ENCODE measurements around the gene CHST9. TPM values are rescaled to one million over a fixed set of nuclear protein-coding genes. Genes with fewer than 3 reads are reported as not detected.

The CHST9 gene
- total RNA-seq, 4 donors from 2014 or later, result 0.21 to 0.98 (median 0.26) TPM

- TF ChIP-seq POLR2A (IDR thresholded peaks at IDR 0.05) (no peak), EP300 (IDR thresholded peaks at IDR 0.05) (no peak), CTCF (IDR thresholded peaks at IDR 0.05) (no peak)
- Histone ChIP-seq H3K27me3 (no peaks in the 10 kb centered on the region), H3K36me3 (no peaks in the 10 kb centered on the region), H3K9me3 (no peaks in the 10 kb centered on the region), H3K4me3 (no peak overlapping the region), H3K4me1 (peaks cover 0 to 3% (median 0%) of the 10 kb centered on the region in 4 donors), H3K27ac (no peak overlapping the region)
- 56 to 58% methylated on average over 1 of the region's 1 CpG for WGBS, 2 donors
- no peak for DNase-seq (ENCODE audit: low spot score in 2 of 2)
These were observed 175.8 kb downstream of the CHST9 start for GRCh38 chr18:27009293-27009692.

GRCh38 chr18:27008575-27008974, 176.5 kb downstream of the CHST9 start:
- 79 to 80% methylated on average over 3 of the region's 3 CpGs for WGBS, 2 donors
- H3K27me3 ChIP-seq, result no peaks in the 10 kb centered on the region
- H3K4me1 ChIP-seq, result peaks cover 0 to 3% (median 0%) of the 10 kb centered on the region in 4 donors
- H3K27ac ChIP-seq, result no peak overlapping the region
- H3K36me3 ChIP-seq, result no peaks in the 10 kb centered on the region
- H3K4me3 ChIP-seq, result no peak overlapping the region
- DNase-seq (ENCODE audit: low spot score in 2 of 2), result no peak
- H3K9me3 ChIP-seq, result no peaks in the 10 kb centered on the region
- no peak for TF ChIP-seq CTCF (IDR thresholded peaks at IDR 0.05)
- TF ChIP-seq EP300 (IDR thresholded peaks at IDR 0.05), result no peak
- no peak for TF ChIP-seq POLR2A (IDR thresholded peaks at IDR 0.05)

GRCh38 chr18:27007880-27008279, 177.2 kb downstream of the CHST9 start:
- H3K36me3 ChIP-seq, result no peaks in the 10 kb centered on the region
- no peak for DNase-seq (ENCODE audit: low spot score in 2 of 2)
- H3K9me3 ChIP-seq, result no peaks in the 10 kb centered on the region
- no peak overlapping the region for H3K4me3 ChIP-seq
- TF ChIP-seq CTCF (IDR thresholded peaks at IDR 0.05) (no peak), POLR2A (IDR thresholded peaks at IDR 0.05) (no peak), EP300 (IDR thresholded peaks at IDR 0.05) (no peak)
- peaks cover 0 to 3% (median 0%) of the 10 kb centered on the region in 4 donors for H3K4me1 ChIP-seq
- WGBS, 2 donors, result 23% methylated on average over 2 of the region's 2 CpGs
- H3K27me3 ChIP-seq, result no peaks in the 10 kb centered on the region
- no peak overlapping the region for H3K27ac ChIP-seq

- Histone ChIP-seq H3K27ac (no peak overlapping the region), H3K4me1 (peaks cover 0 to 3% (median 0%) of the 10 kb centered on the region in 4 donors), H3K4me3 (no peak overlapping the region), H3K27me3 (no peaks in the 10 kb centered on the region), H3K9me3 (no peaks in the 10 kb centered on the region), H3K36me3 (no peaks in the 10 kb centered on the region)
- TF ChIP-seq CTCF (IDR thresholded peaks at IDR 0.05) (peak in 1 of 5 experiments; percentile 19), EP300 (IDR thresholded peaks at IDR 0.05) (no peak)
- no peak for DNase-seq (ENCODE audit: low spot score in 2 of 2)
- 33 to 41% methylated on average over 1 of the region's 1 CpG for WGBS, 2 donors
These were observed 179.5 kb downstream of the CHST9 start for GRCh38 chr18:27005589-27005988.

GRCh38 chr18:27004056-27004829, 180.9 kb downstream of the CHST9 start:
- no peaks in the 10 kb centered on the region for H3K36me3 ChIP-seq
- no peaks in the 10 kb centered on the region for H3K27me3 ChIP-seq
- no peak overlapping the region for H3K27ac ChIP-seq
- H3K4me1 ChIP-seq, result peaks cover 0 to 3% (median 0%) of the 10 kb centered on the region in 4 donors
- TF ChIP-seq POLR2A (IDR thresholded peaks at IDR 0.05), result no peak
- TF ChIP-seq CTCF (IDR thresholded peaks at IDR 0.05), result peak in 3 of 5 experiments; percentile 15 to 39 (median 33)
- TF ChIP-seq EP300 (IDR thresholded peaks at IDR 0.05), result no peak
- DNase-seq (ENCODE audit: low spot score in 2 of 2), result no peak
- no peaks in the 10 kb centered on the region for H3K9me3 ChIP-seq
- H3K4me3 ChIP-seq, result no peak overlapping the region
- WGBS, 2 donors, result 39 to 41% methylated on average over 9 of the region's 9 CpGs
